H9 (cell line): ENCODE data around the gene AIF1. TPM values are rescaled to one million over a fixed set of nuclear protein-coding genes. Genes with fewer than 3 reads are reported as not detected.

Source experiments
- DNase-seq: peaks from one replicate; pipeline ENCODE4 v3.0.0-alpha.2; 2017
- H2AFZ ChIP-seq: one replicate; pipeline ENCODE4 v1.6.1; 2013; ENCODE audit warnings: mild to moderate bottlenecking, low read length, control low read depth, moderate library complexity
- H2AK5ac ChIP-seq: 2 replicates; pipeline ENCODE4 v1.6.1; 2013; ENCODE audit warnings: low read length, control low read depth, mixed read lengths; ENCODE audit not compliant: insufficient read length
- H2BK120ac ChIP-seq: one replicate; pipeline ENCODE4 v1.6.1; 2013; ENCODE audit warnings: low read depth, mild to moderate bottlenecking, low read length, control low read depth, inconsistent platforms; ENCODE audit not compliant: poor library complexity, severe bottlenecking
- H2BK12ac ChIP-seq: 2 replicates; pipeline ENCODE4 v1.6.1; 2013; ENCODE audit warnings: low read length, control low read depth, mixed read lengths, low read depth; ENCODE audit not compliant: insufficient read length
- H2BK15ac ChIP-seq: 2 replicates; pipeline ENCODE4 v1.6.1; 2013; ENCODE audit warnings: low read depth, low read length, control low read depth
- H2BK20ac ChIP-seq: one replicate; pipeline ENCODE4 v1.6.1; 2013; ENCODE audit warnings: low read depth, mild to moderate bottlenecking, low read length, control low read depth, inconsistent platforms; ENCODE audit not compliant: poor library complexity, severe bottlenecking
- H2BK5ac ChIP-seq: 2 replicates; pipeline ENCODE4 v1.6.1; 2013; ENCODE audit warnings: low read length, control low read depth, mixed read lengths; ENCODE audit not compliant: insufficient read length
- H3K14ac ChIP-seq: 2 replicates; pipeline ENCODE4 v1.6.1; 2013; ENCODE audit warnings: low read length, control low read depth; ENCODE audit not compliant: insufficient read depth
- H3K18ac ChIP-seq: 2 replicates; pipeline ENCODE4 v1.6.1; 2013; ENCODE audit warnings: low read depth, mild to moderate bottlenecking, mixed read lengths, low read length, control low read depth; ENCODE audit not compliant: insufficient read length
- H3K23ac ChIP-seq: 2 replicates; pipeline ENCODE4 v1.6.1; 2013; ENCODE audit warnings: low read length, control low read depth, mixed read lengths, low read depth; ENCODE audit not compliant: insufficient read length
- H3K23me2 ChIP-seq: 2 replicates; pipeline ENCODE4 v1.6.1; 2013; ENCODE audit warnings: low read depth, mild to moderate bottlenecking, mixed read lengths, low read length, control low read depth; ENCODE audit not compliant: insufficient read length, poor library complexity, severe bottlenecking
- H3K27ac ChIP-seq: 2 replicates; pipeline ENCODE4 v1.5.1; 2013; ENCODE audit warnings: low read length, control low read depth, mixed read lengths, low read depth; ENCODE audit not compliant: insufficient read length
- H3K27me3 ChIP-seq: 2 replicates; pipeline ENCODE4 v1.6.1; 2013; ENCODE audit warnings: low read length, control low read depth, inconsistent platforms; ENCODE audit not compliant: insufficient read depth
- H3K4ac ChIP-seq: 2 replicates; pipeline ENCODE4 v1.6.1; 2013; ENCODE audit warnings: low read depth, mild to moderate bottlenecking, control low read depth, inconsistent platforms, low read length, moderate library complexity
- H3K4me1 ChIP-seq: 2 replicates; pipeline ENCODE4 v1.6.1; 2013; ENCODE audit warnings: low read length, control low read depth, inconsistent platforms; ENCODE audit not compliant: insufficient read depth
- H3K4me2 ChIP-seq: 2 replicates; pipeline ENCODE4 v1.6.1; 2013; ENCODE audit warnings: low read length, control low read depth, mixed read lengths; ENCODE audit not compliant: insufficient read length, insufficient read depth
- H3K56ac ChIP-seq: 2 replicates; pipeline ENCODE4 v1.6.1; 2013; ENCODE audit warnings: low read depth, mild to moderate bottlenecking, mixed read lengths, low read length, control low read depth; ENCODE audit not compliant: insufficient read length
- H3K79me1 ChIP-seq: 2 replicates; pipeline ENCODE4 v1.6.1; 2013; ENCODE audit warnings: low read depth, mild to moderate bottlenecking, moderate library complexity, low read length, control low read depth, inconsistent platforms; ENCODE audit not compliant: insufficient read depth, poor library complexity, severe bottlenecking
- H3K79me2 ChIP-seq: 2 replicates; pipeline ENCODE4 v1.6.1; 2013; ENCODE audit warnings: low read length, control low read depth, inconsistent platforms; ENCODE audit not compliant: insufficient read depth
- H3K9ac ChIP-seq: 2 replicates; pipeline ENCODE4 v1.6.1; 2013; ENCODE audit warnings: low read length, control low read depth, mixed read lengths; ENCODE audit not compliant: insufficient read length; ENCODE audit errors: extremely low read depth
- H3K9me3 ChIP-seq: one replicate; pipeline ENCODE4 v1.6.1; 2013; ENCODE audit warnings: low read depth, low read length, inconsistent platforms; ENCODE audit not compliant: control insufficient read depth
- H3T11ph ChIP-seq: one replicate; pipeline ENCODE4 v1.6.1; 2013; ENCODE audit warnings: mild to moderate bottlenecking, low read length, control low read depth, inconsistent platforms
- H4K20me1 ChIP-seq: one replicate; pipeline ENCODE4 v1.6.1; 2013; ENCODE audit not compliant: control insufficient read depth, insufficient read length, insufficient read depth
- H4K5ac ChIP-seq: 2 replicates; pipeline ENCODE4 v1.6.1; 2013; ENCODE audit warnings: low read depth, mild to moderate bottlenecking, mixed read lengths, low read length, control low read depth; ENCODE audit not compliant: insufficient read length
- H4K8ac ChIP-seq: replicated peaks from 2 replicates; pipeline ENCODE4 v1.6.1; 2013; ENCODE audit warnings: low read length, control low read depth, mixed read lengths, low read depth; ENCODE audit not compliant: insufficient read length
- H4K91ac ChIP-seq: 2 replicates; pipeline ENCODE4 v1.6.1; 2013; ENCODE audit warnings: low read depth, mild to moderate bottlenecking, moderate library complexity, mixed read lengths, low read length, control low read depth; ENCODE audit not compliant: insufficient read length
- H3K27ac Mint-ChIP-seq, 3 experiments: 2 replicates in 2 of 3; 3 replicates in 1 of 3; pipeline ENCODE4 v1.8.0; 2020 to 2021; ENCODE audit warnings: mixed read lengths in 3 of 3, mild to moderate bottlenecking in 1 of 3, moderate library complexity in 1 of 3
- H3K27me3 Mint-ChIP-seq: 2 replicates; pipeline ENCODE4 v1.8.0; 2021; ENCODE audit warnings: low read depth, mild to moderate bottlenecking, moderate library complexity, mixed read lengths
- H3K36me3 Mint-ChIP-seq, 3 experiments: 2 replicates in 2 of 3; 3 replicates in 1 of 3; pipeline ENCODE4 v1.8.0; 2020 to 2021; ENCODE audit warnings: low read depth in 3 of 3, mixed read lengths in 3 of 3; ENCODE audit not compliant: insufficient read depth in 1 of 3
- H3K4me1 Mint-ChIP-seq, 2 experiments: 2 replicates each; pipeline ENCODE4 v1.8.0; 2020; ENCODE audit warnings: mixed read lengths in 2 of 2
- H3K4me3 Mint-ChIP-seq, 2 experiments: 2 replicates in 1 of 2; 3 replicates in 1 of 2; pipeline ENCODE4 v1.8.0; 2020 to 2021; ENCODE audit warnings: mild to moderate bottlenecking in 2 of 2, mixed read lengths in 2 of 2, moderate library complexity in 1 of 2
- H3K9me3 Mint-ChIP-seq, 2 experiments: 2 replicates in 1 of 2; 3 replicates in 1 of 2; pipeline ENCODE4 v1.8.0; 2020; ENCODE audit warnings: mild to moderate bottlenecking in 2 of 2, mixed read lengths in 2 of 2, moderate library complexity in 1 of 2
- CTCF ChIP-seq: fragments of 200-600 bp; sonication (generic); conservative IDR thresholded peaks from 3 replicates; pipeline ENCODE4 v1.8.0; 2021; ENCODE audit warnings: antibody characterized with exemption, mild to moderate bottlenecking
- WGBS: extraction: QIAGEN DNeasy Blood & Tissue Kit; methylation state at CpG from one replicate; pipeline ENCODE4 v1.1.7; 2013; ENCODE audit warnings: missing lambda C conversion rate, low lambda C conversion rate, mixed read lengths; ENCODE audit not compliant: insufficient read length; ENCODE audit errors: extremely low coverage; 5-methylcytosine and 5-hydroxymethylcytosine counted together
- microRNA-seq: library from miRNA; unstranded; fragments of <30 nt; microRNA quantifications from one replicate; pipeline ENCODE4, GENCODE V29; 2020; ENCODE audit warnings: borderline microRNAs expressed
- total RNA-seq: library from RNA; stranded (reverse); gene quantifications from 2 replicates; pipeline ENCODE4 v1.2.1, GENCODE V29; 2021

AIF1 gene
- total RNA-seq, 1 experiment from 2014 or later, result 4.2 TPM

GRCh38 chr6:31666337-31666965 is 51.4 kb downstream of the AIF1 start:
- peaks cover 6% of the 10 kb centered on the region; the same call in 1 of the 2 replicates for H3K79me2 ChIP-seq
- peak overlapping the region; percentile 90 for H3K4me2 ChIP-seq
- H3K23ac ChIP-seq, result no peak overlapping the region
- H2BK5ac ChIP-seq, result no peak overlapping the region
- no peaks in the 10 kb centered on the region for H4K20me1 ChIP-seq
- H3K27ac ChIP-seq, result no peak overlapping the region
- TF ChIP-seq CTCF, result no peak
- H3K56ac ChIP-seq, result no peak overlapping the region
- H3K18ac ChIP-seq, result no peak overlapping the region
- H4K8ac ChIP-seq, result no peak overlapping the region
- no peak overlapping the region for H2BK15ac ChIP-seq
- peaks cover 50 to 85% (median 78%) of the 10 kb centered on the region in 3 experiments for H3K36me3 Mint-ChIP-seq
- peak overlapping the region; percentile 93 to 99 (median 96) for H3K27ac Mint-ChIP-seq
- H3K4ac ChIP-seq, result no peak overlapping the region
- H2BK20ac ChIP-seq, result no peak overlapping the region
- H2AFZ ChIP-seq, result no peak overlapping the region
- no peak overlapping the region for H4K91ac ChIP-seq
- H3K9me3 Mint-ChIP-seq, result no peaks in the 10 kb centered on the region
- WGBS, result no CpG with 5 or more reads among the region's 15 CpGs
- H2AK5ac ChIP-seq, result no peak overlapping the region
- no peak overlapping the region for H3T11ph ChIP-seq
- H4K5ac ChIP-seq, result no peak overlapping the region
- peaks cover 19% of the 10 kb centered on the region for H3K23me2 ChIP-seq
- no peaks in the 10 kb centered on the region for H3K27me3 ChIP-seq
- peaks cover 11% of the 10 kb centered on the region for H3K79me1 ChIP-seq
- H2BK12ac ChIP-seq, result no peak overlapping the region
- peak overlapping the region; percentile 62 for H3K9ac ChIP-seq
- peaks cover 25 to 29% of the 10 kb centered on the region in 2 experiments for H3K4me1 Mint-ChIP-seq
- no peak for DNase-seq
- no peaks in the 10 kb centered on the region for H3K27me3 Mint-ChIP-seq
- peak overlapping the region; percentile 99 for H3K4me3 Mint-ChIP-seq
- H3K14ac ChIP-seq, result peak overlapping the region; percentile 48
- H3K9me3 ChIP-seq, result no peaks in the 10 kb centered on the region
- no peak overlapping the region for H2BK120ac ChIP-seq
- H3K4me1 ChIP-seq, result no peaks in the 10 kb centered on the region

Small RNAs within 50 kb of the gene (microRNA-seq; reads per million reads assigned to microRNA genes)
- gene MIR6832, result 0.58 reads per million

Other genes with a start within 250 kb of the AIF1 start
- 8.5 and 8.8 TPM in 2 replicates for gene MICA, start 211.6 kb upstream of the AIF1 start, total RNA-seq
- 6.2 and 6.8 TPM in 2 replicates for gene MICB, start 117.1 kb upstream of the AIF1 start, total RNA-seq
- gene MCCD1, start 86.3 kb upstream of the AIF1 start, total RNA-seq, result not detected in 2 replicates
- gene DDX39B, start 73.2 kb upstream of the AIF1 start, total RNA-seq, result 800 and 813 TPM in 2 replicates
- 3.6 and 3.8 TPM in 2 replicates for gene ATP6V1G2, start 68.6 kb upstream of the AIF1 start, total RNA-seq
- 11.8 and 15.1 TPM in 2 replicates for gene NFKBIL1, start 67.6 kb upstream of the AIF1 start, total RNA-seq
- gene LTA, start 42.9 kb upstream of the AIF1 start, total RNA-seq, result not detected in 2 replicates
- gene TNF, start 39.7 kb upstream of the AIF1 start, total RNA-seq, result not detected in 2 replicates
- gene LTB, start 32.8 kb upstream of the AIF1 start, total RNA-seq, result not detected in 2 replicates
- gene LST1, start 29.0 kb upstream of the AIF1 start, total RNA-seq, result not detected in 2 replicates
- gene NCR3, start 22.2 kb upstream of the AIF1 start, total RNA-seq, result 0.55 and 0.64 TPM in 2 replicates
- 381 and 383 TPM in 2 replicates for gene PRRC2A, start 5.5 kb downstream of the AIF1 start, total RNA-seq
- 415 and 417 TPM in 2 replicates for gene BAG6, start 37.4 kb downstream of the AIF1 start, total RNA-seq
- 3.6 and 3.9 TPM in 2 replicates for gene APOM, start 40.7 kb downstream of the AIF1 start, total RNA-seq
- gene C6orf47, start 45.5 kb downstream of the AIF1 start, total RNA-seq, result 18.4 and 19.0 TPM in 2 replicates
- 23.9 and 26.8 TPM in 2 replicates for gene GPANK1, start 49.8 kb downstream of the AIF1 start, total RNA-seq
- gene CSNK2B, start 50.8 kb downstream of the AIF1 start, total RNA-seq, result 178 and 187 TPM in 2 replicates
- gene LY6G5B, start 54.7 kb downstream of the AIF1 start, total RNA-seq, result 21.3 and 21.6 TPM in 2 replicates
- 1.8 and 2.2 TPM in 2 replicates for gene LY6G5C, start 65.8 kb downstream of the AIF1 start, total RNA-seq
- 32.9 and 34.4 TPM in 2 replicates for gene ABHD16A, start 88.1 kb downstream of the AIF1 start, total RNA-seq
- not detected in 2 replicates for gene LY6G6F, start 91.6 kb downstream of the AIF1 start, total RNA-seq
- not detected in 2 replicates for gene LY6G6D, start 100.1 kb downstream of the AIF1 start, total RNA-seq
- 0.24 TPM in 1 of 2 replicates, not detected in the other for gene LY6G6C, start 106.5 kb downstream of the AIF1 start, total RNA-seq
- gene MPIG6B, start 108.1 kb downstream of the AIF1 start, total RNA-seq, result not detected in 2 replicates
- 70.5 and 73.2 TPM in 2 replicates for gene DDAH2, start 114.1 kb downstream of the AIF1 start, total RNA-seq
- gene CLIC1, start 121.3 kb downstream of the AIF1 start, total RNA-seq, result 265 and 266 TPM in 2 replicates
- gene MSH5, start 124.8 kb downstream of the AIF1 start, total RNA-seq, result 21.5 and 22.4 TPM in 2 replicates
- gene SAPCD1, start 147.4 kb downstream of the AIF1 start, total RNA-seq, result 3.2 and 4.3 TPM in 2 replicates
- gene VWA7, start 162.1 kb downstream of the AIF1 start, total RNA-seq, result 2.5 TPM in 2 replicates
- 148 and 154 TPM in 2 replicates for gene VARS1, start 180.5 kb downstream of the AIF1 start, total RNA-seq
- 114 and 123 TPM in 2 replicates for gene LSM2, start 191.7 kb downstream of the AIF1 start, total RNA-seq
- gene HSPA1L, start 200.0 kb downstream of the AIF1 start, total RNA-seq, result 1.6 and 2.5 TPM in 2 replicates
- gene HSPA1A, start 200.3 kb downstream of the AIF1 start, total RNA-seq, result 51.2 and 51.7 TPM in 2 replicates
- gene HSPA1B, start 212.5 kb downstream of the AIF1 start, total RNA-seq, result 85.1 and 90.5 TPM in 2 replicates
- gene NEU1, start 247.6 kb downstream of the AIF1 start, total RNA-seq, result 35.1 and 36.2 TPM in 2 replicates